Measurements from ENCODE around the gene DNAI7. TPM values are rescaled to one million over a fixed set of nuclear protein-coding genes. Genes with fewer than 3 reads are reported as not detected.

Gene DNAI7
- total RNA-seq, 4 donors from 2014 or later: 0.47 to 3.5 (median 0.56) TPM; not detected in 1

DNA sequence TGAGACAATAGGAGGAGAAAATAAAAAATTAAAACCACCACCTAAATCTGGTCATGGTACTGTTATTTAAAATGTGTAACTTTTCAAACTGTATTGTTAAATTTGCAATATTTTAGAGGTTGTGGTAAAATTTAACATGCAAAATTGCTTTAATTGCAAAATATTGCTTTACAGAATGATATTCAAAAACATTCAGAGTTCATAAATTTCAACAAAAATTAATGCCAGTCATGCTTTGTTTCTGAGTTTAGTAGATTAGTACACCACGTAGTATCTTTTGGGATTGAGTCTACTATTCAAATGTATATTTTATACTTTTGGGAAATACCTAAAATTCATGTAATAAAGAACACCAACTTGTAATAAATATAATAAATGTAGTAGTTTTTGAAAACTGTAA, 18.4 kb upstream of the DNAI7 start:
- DNase-seq (ENCODE audit: low spot score): no peak
- no peak for TF ChIP-seq CTCF (IDR thresholded peaks at IDR 0.05)
- ATAC-seq (ENCODE audit: low FRiP score): no peak

- TF ChIP-seq CTCF (IDR thresholded peaks at IDR 0.05): no peak
- ATAC-seq (ENCODE audit: low FRiP score): no peak
- no peak for DNase-seq (ENCODE audit: low spot score)
These were observed 13.6 kb upstream of the DNAI7 start for GRCh38 chr12:25208554-25208953.

- no peak for ATAC-seq (ENCODE audit: low FRiP score)
- no peak for DNase-seq (ENCODE audit: low spot score)
- TF ChIP-seq CTCF (IDR thresholded peaks at IDR 0.05): no peak
These were observed 12.9 kb upstream of the DNAI7 start for GRCh38 chr12:25207846-25208245.

- no peak for TF ChIP-seq CTCF (IDR thresholded peaks at IDR 0.05)
- DNase-seq (ENCODE audit: low spot score) (no peak), ATAC-seq (ENCODE audit: low FRiP score) (no peak)
These were observed 12.5 kb upstream of the DNAI7 start for GRCh38 chr12:25207411-25207810.

- TF ChIP-seq CTCF (IDR thresholded peaks at IDR 0.05): no peak
- ATAC-seq (ENCODE audit: low FRiP score): no peak
- no peak for DNase-seq (ENCODE audit: low spot score)
These were observed 7.2 kb upstream of the DNAI7 start for GRCh38 chr12:25202137-25202536.

DNA sequence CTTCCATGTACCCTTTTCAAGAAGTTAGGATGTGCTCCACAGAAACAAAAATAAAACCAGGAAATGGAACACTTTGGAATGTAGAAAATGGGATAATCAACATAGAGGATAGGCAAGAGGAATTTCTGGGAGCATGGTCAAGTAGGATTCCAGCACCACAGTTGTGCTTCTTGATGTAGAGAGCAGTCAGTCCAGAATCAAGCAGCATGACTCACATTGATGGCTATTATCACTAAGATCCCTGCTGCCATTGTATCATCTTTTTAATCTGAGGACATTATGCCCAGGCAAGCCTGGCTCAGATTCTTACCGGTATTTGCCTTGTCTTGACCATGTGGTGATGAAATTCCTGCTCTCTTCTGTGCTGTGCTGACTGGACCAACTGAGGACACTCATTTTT, 5.7 kb upstream of the DNAI7 start:
- ATAC-seq (ENCODE audit: low FRiP score): no peak
- no peak for TF ChIP-seq CTCF (IDR thresholded peaks at IDR 0.05)
- no peak for DNase-seq (ENCODE audit: low spot score)

DNA sequence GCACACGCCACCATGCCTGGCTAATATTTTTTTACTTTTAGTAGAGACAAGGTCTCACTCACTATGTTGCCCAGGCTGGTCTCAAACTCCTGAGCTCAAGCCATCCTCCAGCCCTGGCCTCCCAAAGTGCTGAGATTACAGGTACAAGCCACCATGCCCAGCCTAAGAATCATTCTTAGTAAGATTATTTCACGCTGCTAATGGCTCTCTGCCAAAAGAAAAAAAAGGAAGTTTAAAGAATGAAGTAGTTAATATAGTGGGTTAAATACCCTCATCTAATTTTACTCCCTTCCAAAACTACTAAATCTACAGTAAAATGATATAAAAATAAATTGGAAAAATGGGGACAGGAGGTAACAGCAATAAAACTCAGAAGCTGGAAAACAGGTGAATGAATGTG, 2.6 kb upstream of the DNAI7 start:
- ATAC-seq (ENCODE audit: low FRiP score): no peak
- DNase-seq (ENCODE audit: low spot score): no peak
- no peak for TF ChIP-seq CTCF (IDR thresholded peaks at IDR 0.05)

Measured in omental fat pad (tissue), 4 donors.